GM18526 (cell line): ENCODE data around the gene ZNF568.

ENCODE experiments used
- POLR2A ChIP-seq: IDR thresholded peaks from 3 replicates; pipeline ENCODE4 v1.6.1; 2011; ENCODE audit not compliant: insufficient read length; ENCODE audit errors: extremely low read depth

Gene ZNF568

GRCh38 chr19:36973021-36973843, 57.1 kb downstream of the ZNF568 start:
- TF ChIP-seq POLR2A: no peak

- TF ChIP-seq POLR2A: no peak
Observed at GRCh38 chr19:36973844-36974195, 57.7 kb downstream of the ZNF568 start.

- TF ChIP-seq POLR2A: no peak
Observed at GRCh38 chr19:36986131-36986530, 70.0 kb downstream of the ZNF568 start.

GRCh38 chr19:36986601-36987000, 70.5 kb downstream of the ZNF568 start:
- TF ChIP-seq POLR2A: no peak

GRCh38 chr19:36987091-36987490, 71.0 kb downstream of the ZNF568 start:
- TF ChIP-seq POLR2A: no peak

GRCh38 chr19:36997152-36997842, 81.2 kb downstream of the ZNF568 start:
- TF ChIP-seq POLR2A: no peak

GRCh38 chr19:36997843-36998235, 81.7 kb downstream of the ZNF568 start:
- no peak for TF ChIP-seq POLR2A

- no peak for TF ChIP-seq POLR2A
Observed at GRCh38 chr19:36999313-36999712, 83.2 kb downstream of the ZNF568 start.

GRCh38 chr19:37007587-37008220, 91.6 kb downstream of the ZNF568 start:
- no peak for TF ChIP-seq POLR2A

GRCh38 chr19:37009871-37010270, 93.7 kb downstream of the ZNF568 start:
- no peak for TF ChIP-seq POLR2A

- TF ChIP-seq POLR2A: no peak
Observed at GRCh38 chr19:37012093-37012745, 96.1 kb downstream of the ZNF568 start.

- no peak for TF ChIP-seq POLR2A
Observed at GRCh38 chr19:37014456-37014855, 98.3 kb downstream of the ZNF568 start.

GRCh38 chr19:37045140-37045539, 129.0 kb downstream of the ZNF568 start:
- no peak for TF ChIP-seq POLR2A
